AG04449 (cell line): ENCODE measurements around the gene C17orf50.
"Not testable (repeated sequence)": the region's sequence is repeated elsewhere in the genome, so short reads cannot be mapped to it uniquely, and the experiment has no call there.

Experiments
- CTCF ChIA-PET: fragments of 350-600 bp; formaldehyde crosslinking; extraction: SDS; loops from one replicate; lab custom pipeline; 2021; ENCODE audit warnings: antibody characterized with exemption; lab: Yijun Ruan, JAX
- POLR2A ChIA-PET: fragments of 400-600, 350-600 bp; formaldehyde crosslinking; extraction: SDS; loops from one replicate; lab custom pipeline; 2020; ENCODE audit warnings: antibody characterized with exemption, inconsistent platforms; lab: Yijun Ruan, JAX
- DNase-seq: peaks from one replicate; pipeline ENCODE4 v3.0.0-alpha.2; 2010; ENCODE audit warnings: low read depth, low spot score
- H3K4me3 ChIP-seq: 2 replicates; pipeline ENCODE4 v1.5.1; 2011; ENCODE audit warnings: low read depth, mild to moderate bottlenecking, control low read depth, low read length
- TF ChIP-seq, protein P1 (sequence below): IDR thresholded peaks from one replicate; pipeline ENCODE4 v1.5.1; 2011; ENCODE audit warnings: mild to moderate bottlenecking, moderate library complexity, low read length, control low read depth, inconsistent platforms; ENCODE audit not compliant: insufficient read depth; ENCODE audit errors: missing control alignments

C17orf50 gene

DNA sequence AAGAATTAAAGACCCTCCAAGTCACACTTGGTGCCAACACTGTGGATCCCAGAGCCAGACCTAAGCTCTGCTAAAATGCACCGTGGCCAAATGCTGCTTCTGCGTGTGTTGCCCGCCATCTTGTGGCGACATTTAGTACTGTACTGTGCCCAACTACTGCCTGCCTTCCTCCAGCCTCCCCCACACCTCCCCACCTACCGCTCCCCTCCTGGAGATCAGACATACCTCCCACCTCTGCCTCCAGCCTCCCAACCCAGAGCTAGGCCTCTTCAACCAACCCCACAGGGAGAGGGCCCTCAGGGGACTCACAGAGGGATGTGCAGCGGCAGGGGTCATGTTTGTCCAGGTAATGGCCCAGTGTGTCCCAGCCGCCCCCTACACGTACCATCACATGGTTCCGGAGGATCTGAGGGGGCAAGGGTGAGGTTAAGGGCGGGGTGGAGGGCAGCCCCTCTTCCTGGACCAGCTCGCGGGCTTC, 13.1 kb upstream of the C17orf50 start:
- peak; percentile 26 for DNase-seq
- CTCF ChIA-PET, result interaction anchor here (0.6 to 12.9 kb wide), 73 partner anchors 9 to 597 kb away, joined by 3 to 565 read pairs (median 5); partner anchors contain the start of genes C17orf50, PEX12, RASL10B and SLFN14
- H3K4me3 ChIP-seq, result no peak overlapping the region
- POLR2A ChIA-PET, result interaction anchor here (0.6 kb wide), 1 partner anchor 158 kb away, joined by 5 read pairs; no protein-coding TSS in a partner anchor
- TF ChIP-seq, protein P1, sequence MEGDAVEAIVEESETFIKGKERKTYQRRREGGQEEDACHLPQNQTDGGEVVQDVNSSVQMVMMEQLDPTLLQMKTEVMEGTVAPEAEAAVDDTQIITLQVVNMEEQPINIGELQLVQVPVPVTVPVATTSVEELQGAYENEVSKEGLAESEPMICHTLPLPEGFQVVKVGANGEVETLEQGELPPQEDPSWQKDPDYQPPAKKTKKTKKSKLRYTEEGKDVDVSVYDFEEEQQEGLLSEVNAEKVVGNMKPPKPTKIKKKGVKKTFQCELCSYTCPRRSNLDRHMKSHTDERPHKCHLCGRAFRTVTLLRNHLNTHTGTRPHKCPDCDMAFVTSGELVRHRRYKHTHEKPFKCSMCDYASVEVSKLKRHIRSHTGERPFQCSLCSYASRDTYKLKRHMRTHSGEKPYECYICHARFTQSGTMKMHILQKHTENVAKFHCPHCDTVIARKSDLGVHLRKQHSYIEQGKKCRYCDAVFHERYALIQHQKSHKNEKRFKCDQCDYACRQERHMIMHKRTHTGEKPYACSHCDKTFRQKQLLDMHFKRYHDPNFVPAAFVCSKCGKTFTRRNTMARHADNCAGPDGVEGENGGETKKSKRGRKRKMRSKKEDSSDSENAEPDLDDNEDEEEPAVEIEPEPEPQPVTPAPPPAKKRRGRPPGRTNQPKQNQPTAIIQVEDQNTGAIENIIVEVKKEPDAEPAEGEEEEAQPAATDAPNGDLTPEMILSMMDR, result peak; percentile 87

DNA sequence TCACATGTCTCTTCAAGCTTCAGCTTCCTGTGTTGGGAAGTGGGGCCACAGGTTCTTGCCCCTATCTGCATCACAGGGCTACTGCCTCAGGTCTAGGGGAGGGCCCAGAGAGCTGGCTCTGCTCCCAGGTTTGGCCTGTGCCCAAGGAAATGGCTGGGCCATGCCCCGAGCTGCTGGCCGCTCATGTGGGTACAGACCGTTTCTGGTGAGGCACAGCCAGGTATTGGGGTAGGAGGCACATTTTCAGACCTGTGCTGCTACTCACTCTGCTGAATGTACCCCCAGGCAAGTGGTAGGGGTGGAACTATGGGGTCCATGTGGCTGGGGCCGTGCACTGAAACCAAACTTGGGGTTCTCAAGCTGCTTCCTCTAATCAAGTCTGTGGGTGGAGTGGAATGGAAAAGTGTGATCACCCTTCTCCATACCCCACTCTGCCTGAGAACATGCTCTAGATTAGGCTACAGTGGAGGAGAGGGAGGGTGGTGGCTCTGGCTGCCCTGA, 12.3 kb upstream of the C17orf50 start:
- no peak for DNase-seq
- ChIA-PET POLR2A (interaction anchor here (0.5 to 0.8 kb wide), 2 partner anchors 61 to 135 kb away, joined by 4 to 5 read pairs; partner anchors contain the start of gene TAF15), CTCF (interaction anchor here (0.8 to 12.9 kb wide), 41 partner anchors 9 to 436 kb away, joined by 3 to 565 read pairs (median 11); partner anchors contain the start of genes C17orf50, PEX12, RASL10B and TAF15)
- H3K4me3 ChIP-seq, result no peak overlapping the region
- TF ChIP-seq, protein P1, result no peak

DNA sequence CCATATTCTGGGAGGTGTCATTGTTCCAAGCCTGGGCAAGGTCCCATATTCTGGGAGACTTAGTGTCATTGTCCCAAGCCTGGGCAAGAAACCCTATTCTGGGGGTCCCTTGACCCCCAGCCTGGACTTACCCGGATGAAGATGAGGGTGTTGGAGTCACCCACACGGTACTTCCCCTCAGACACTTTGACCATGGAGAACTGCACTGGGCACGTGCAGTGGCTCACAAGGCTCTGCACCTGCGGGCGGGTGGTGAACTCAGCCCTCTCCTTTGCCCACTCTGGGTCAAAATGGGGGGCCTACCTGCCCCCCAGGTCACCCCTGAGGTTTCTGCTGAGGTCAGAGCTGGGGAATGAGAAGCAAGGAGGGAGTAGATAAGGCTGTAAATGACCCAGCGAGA, 11.7 kb upstream of the C17orf50 start:
- POLR2A ChIA-PET, result interaction anchor here (0.8 kb wide), 1 partner anchor 60 kb away, joined by 4 read pairs; the partner anchor contains the start of gene TAF15
- no peak overlapping the region for H3K4me3 ChIP-seq
- TF ChIP-seq, protein P1, result no peak
- no peak for DNase-seq
- CTCF ChIA-PET, result interaction anchor here (1.2 to 12.9 kb wide), 25 partner anchors 8 to 437 kb away, joined by 3 to 565 read pairs (median 23); partner anchors contain the start of genes C17orf50, RASL10B and TAF15

DNA sequence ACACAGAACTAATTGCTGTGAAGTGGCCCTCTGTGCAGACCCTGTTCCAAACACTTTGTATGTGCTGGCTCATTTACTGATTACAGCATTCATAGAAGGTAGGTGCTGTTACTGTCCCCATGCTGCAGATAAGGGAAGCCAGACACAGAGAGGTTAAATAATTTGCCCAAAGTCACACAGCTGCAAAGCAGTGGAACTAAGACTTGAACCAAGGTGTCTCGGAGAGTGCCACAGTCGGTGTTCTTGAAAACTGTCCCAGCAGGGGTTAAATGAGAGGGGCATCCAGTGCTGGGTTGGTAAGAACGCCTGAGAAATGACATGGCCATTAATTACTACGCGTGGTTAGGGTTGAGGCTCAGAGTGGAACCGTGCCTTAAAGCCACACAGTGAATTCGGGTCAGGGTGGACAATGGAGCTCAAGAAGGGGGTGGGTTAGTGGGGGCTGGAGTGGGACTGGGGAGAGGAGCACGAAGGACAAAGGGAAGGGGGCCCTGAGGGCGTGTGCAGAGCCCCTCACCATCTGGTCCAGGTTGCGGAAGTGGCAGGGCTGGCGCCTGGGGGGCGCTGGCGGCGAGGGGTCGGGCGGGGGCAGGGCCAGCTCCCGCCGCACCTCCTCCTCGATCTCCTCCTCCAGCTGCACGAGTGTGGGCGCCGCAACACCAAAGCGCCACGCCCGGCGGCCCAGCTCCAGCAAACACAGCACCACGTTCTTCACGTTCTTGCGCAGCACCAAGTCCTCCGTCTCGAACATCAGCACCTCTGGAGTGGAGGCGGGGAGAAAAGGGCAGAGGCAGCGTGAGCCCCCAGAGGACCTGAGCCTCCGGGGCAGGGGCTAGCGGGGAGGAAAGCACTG, 10.9 kb upstream of the C17orf50 start:
- TF ChIP-seq, protein P1, result no peak
- no peak for DNase-seq
- H3K4me3 ChIP-seq, result peak overlapping the region; percentile 30
- ChIA-PET CTCF (interaction anchor here (0.6 to 12.9 kb wide), 16 partner anchors 11 to 438 kb away, joined by 3 to 565 read pairs (median 32); partner anchors contain the start of genes C17orf50, RASL10B and TAF15), POLR2A (interaction anchor here (0.8 kb wide), 1 partner anchor 59 kb away, joined by 4 read pairs; the partner anchor contains the start of gene TAF15)

DNA sequence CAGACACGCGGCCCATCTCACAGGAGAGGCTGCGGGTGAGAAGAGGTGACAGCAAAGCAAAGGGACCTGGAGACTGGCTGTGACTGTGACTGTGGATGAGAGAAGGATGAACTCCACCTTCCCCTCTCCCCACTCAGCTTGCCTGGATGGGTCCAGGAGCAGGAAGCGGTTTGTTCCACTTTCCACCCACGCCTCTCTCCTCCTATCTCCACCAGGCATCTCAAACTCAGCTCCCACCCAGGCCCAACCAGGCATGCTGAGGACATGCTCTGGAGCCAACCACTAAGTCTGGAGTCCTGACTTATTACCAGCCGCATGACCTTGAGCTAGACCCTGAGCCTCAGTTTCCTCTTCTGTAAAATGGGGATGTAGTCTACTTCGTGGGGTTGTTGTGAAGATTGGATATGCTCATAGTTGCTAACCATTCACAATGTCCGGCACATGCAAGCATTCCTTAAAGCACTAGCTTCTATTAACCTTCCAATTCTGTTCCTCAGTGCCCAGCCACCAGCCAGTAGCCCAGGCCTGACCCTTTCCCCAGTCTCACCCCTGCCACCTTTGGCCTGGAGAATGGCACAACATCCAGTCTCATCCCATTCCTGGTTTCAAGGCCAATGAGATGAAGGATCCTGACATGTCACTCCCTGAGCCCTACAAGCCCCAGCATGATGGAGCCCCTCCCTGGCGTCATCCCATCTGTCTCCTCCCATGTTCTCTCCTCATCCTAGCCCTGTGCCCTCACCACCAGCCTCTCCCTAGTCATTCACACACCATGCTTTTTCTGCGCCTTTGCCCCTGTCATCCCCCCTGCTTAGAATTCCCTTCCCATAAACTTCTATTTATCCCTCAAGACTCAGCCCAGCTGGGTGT, 9.9 kb upstream of the C17orf50 start:
- CTCF ChIA-PET, result interaction anchor here (0.7 to 12.9 kb wide), 8 partner anchors 10 to 212 kb away, joined by 3 to 565 read pairs (median 49); partner anchors contain the start of genes C17orf50 and TAF15
- DNase-seq, result no peak
- TF ChIP-seq, protein P1, result no peak
- H3K4me3 ChIP-seq, result no peak overlapping the region
- POLR2A ChIA-PET, result interaction anchor here (0.8 kb wide), 1 partner anchor 136 kb away, joined by 3 read pairs; no protein-coding TSS in a partner anchor

DNA sequence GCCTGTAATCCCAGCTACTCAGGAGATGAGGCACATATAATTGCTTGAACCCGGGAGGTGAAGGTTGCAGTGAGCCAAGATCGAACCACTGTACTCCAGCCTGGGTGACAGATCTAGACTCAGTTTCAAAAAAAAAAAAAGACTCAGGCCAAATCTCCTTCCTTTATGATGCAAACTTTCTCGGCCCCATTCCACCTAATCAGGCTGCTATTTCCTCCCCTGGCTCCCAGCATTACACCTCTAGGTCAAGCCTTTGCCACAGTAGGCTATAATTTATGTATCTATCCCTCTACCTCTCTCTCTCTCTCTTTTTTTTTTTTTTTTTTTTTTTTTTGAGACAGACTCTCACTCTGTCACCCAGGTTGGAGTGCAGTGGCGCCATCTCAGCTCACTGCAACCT, 9.1 kb upstream of the C17orf50 start:
- CTCF ChIA-PET, result interaction anchor here (0.7 to 12.9 kb wide), 9 partner anchors 9 to 197 kb away, joined by 3 to 565 read pairs (median 48); partner anchors contain the start of genes C17orf50 and TAF15
- DNase-seq, POLR2A ChIA-PET, H3K4me3 ChIP-seq: not testable (repeated sequence)
